Neural progenitor cell (in vitro differentiated cells): ENCODE results near the gene PLEKHH2. TPM values are rescaled to one million over a fixed set of nuclear protein-coding genes. Genes with fewer than 3 reads are reported as not detected.

ENCODE experiments used
- small RNA-seq: library from RNA; depleted of rRNA; stranded (forward); fragments of <200 nt; gene quantifications from one replicate; pipeline ENCODE3, GENCODE V24; 2015
- total RNA-seq: library from RNA; depleted of rRNA; stranded (reverse); fragments of >200 nt; gene quantifications from 2 replicates; pipeline ENCODE4 v1.2.3, GENCODE V29; 2015; ENCODE audit warnings: low replicate concordance

Gene PLEKHH2
- total RNA-seq, 1 donor from 2014 or later: 11.2 TPM

Small RNAs within 50 kb of the gene (small RNA-seq; reads per million reads assigned to genes)
- gene RF00019 (not detected), gene RN7SKP66 (not detected)

Other genes with a start within 250 kb of the PLEKHH2 start
- 20.5 and 29.3 TPM in 2 replicates for gene THADA, start 41.2 kb upstream of the PLEKHH2 start, total RNA-seq
- gene C1GALT1C1L, start 39.2 kb downstream of the PLEKHH2 start, total RNA-seq: 0.12 TPM in 1 of 2 replicates, not detected in the other
- gene DYNC2LI1, start 136.8 kb downstream of the PLEKHH2 start, total RNA-seq: 37.6 and 92.1 TPM in 2 replicates
- gene ABCG5, start 201.6 kb downstream of the PLEKHH2 start, total RNA-seq: not detected in 2 replicates
- gene ABCG8, start 201.7 kb downstream of the PLEKHH2 start, total RNA-seq: not detected in 2 replicates